GM12878 (cell line): Measurements from ENCODE around the gene GH1. TPM values are rescaled to one million over a fixed set of nuclear protein-coding genes. Genes with fewer than 3 reads are reported as not detected.

Source experiments
- ATAC-seq: fragments of 200-7000 bp; cut with Tn5 transposase; 3 replicates; pipeline ENCODE4 v1.9.1; 2020; ENCODE audit warnings: mild to moderate bottlenecking, moderate library complexity
- BruUV-seq: library from RNA; stranded (reverse); fragments of 400-500 nt; replicated peaks from 2 replicates; lab custom pipeline; 2021; lab: Mats Ljungman, UMichigan
- CTCF ChIA-PET: fragments of 300-600 bp; sonication (Branson Sonifier 250); formaldehyde crosslinking; extraction: SDS; loops from one replicate; lab custom pipeline; 2021; ENCODE audit warnings: inconsistent platforms; lab: Yijun Ruan, JAX
- POLR2A ChIA-PET: fragments of 350-600 bp; formaldehyde crosslinking; extraction: SDS; loops from one replicate; lab custom pipeline; 2021; ENCODE audit warnings: inconsistent platforms; lab: Charles Lee
- RAD21 ChIA-PET: fragments of 300-600 bp; sonication (Branson Sonifier 250); formaldehyde crosslinking; loops from one replicate; lab custom pipeline; 2023; ENCODE audit warnings: antibody characterized with exemption; ENCODE audit not compliant: unreplicated experiment; lab: Charles Lee
- SMC1A ChIA-PET: fragments of 300-600 bp; sonication (Branson Sonifier 250); formaldehyde crosslinking; loops from one replicate; lab custom pipeline; 2023; ENCODE audit not compliant: unreplicated experiment, uncharacterized antibody; lab: Charles Lee
- DNase-seq: peaks from one replicate; pipeline ENCODE4 v3.0.0-alpha.2; 2011; ENCODE audit warnings: low read depth, low spot score
- FAIRE-seq: peaks from 3 replicates; lab custom pipeline; 2011; peaks lifted over from hg19 to GRCh38; lab: Jason Lieb, UNC
- H2AFZ ChIP-seq: 2 replicates; pipeline ENCODE4 v1.6.0; 2011; ENCODE audit warnings: low read depth, low read length, control low read depth; ENCODE audit not compliant: control insufficient read depth
- H3K27ac ChIP-seq: 2 replicates; pipeline ENCODE4 v1.5.1; 2011; ENCODE audit warnings: control low read depth; ENCODE audit not compliant: control insufficient read depth, insufficient read depth
- H3K27me3 ChIP-seq, 2 experiments: replicated peaks in 1 of 2; 2 replicates each; pipeline versions ENCODE4 v1.6.0 to v1.6.1; 2011; ENCODE audit warnings: low read length in 1 of 2; ENCODE audit not compliant: control insufficient read depth in 2 of 2, insufficient read depth in 2 of 2
- H3K36me3 ChIP-seq, 2 experiments: 2 replicates each; pipeline ENCODE4 v1.5.1; 2011; ENCODE audit warnings: low read length in 1 of 2; ENCODE audit not compliant: control insufficient read depth in 2 of 2, insufficient read depth in 2 of 2
- H3K4me1 ChIP-seq: 2 replicates; pipeline ENCODE4 v1.6.1; 2011; ENCODE audit warnings: mild to moderate bottlenecking, low read length, moderate library complexity, mixed read lengths; ENCODE audit not compliant: control insufficient read depth, insufficient read depth
- H3K4me2 ChIP-seq: 2 replicates; pipeline ENCODE4 v1.6.0; 2011; ENCODE audit warnings: control low read depth; ENCODE audit not compliant: control insufficient read depth, insufficient read depth
- H3K4me3 ChIP-seq: fragments of 200-600 bp; sonication (generic); 2 replicates; pipeline ENCODE4 v1.5.1; 2016
- H3K79me2 ChIP-seq: 2 replicates; pipeline ENCODE4 v1.6.0; 2011; ENCODE audit warnings: low read length; ENCODE audit not compliant: control insufficient read depth, insufficient read depth
- H3K9ac ChIP-seq: 2 replicates; pipeline ENCODE4 v1.8.0; 2011; ENCODE audit warnings: low read length, control low read depth, mixed read lengths; ENCODE audit not compliant: control insufficient read depth, insufficient read depth
- H3K9me3 ChIP-seq: replicated peaks from 3 replicates; pipeline ENCODE4 v1.5.1; 2011; ENCODE audit warnings: mild to moderate bottlenecking, low read length; ENCODE audit not compliant: control insufficient read depth, insufficient read depth
- H4K20me1 ChIP-seq: 2 replicates; pipeline ENCODE4 v1.6.0; 2011; ENCODE audit not compliant: control insufficient read depth, insufficient read depth
- ATF7 ChIP-seq: fragments of 450-650 bp; IDR thresholded peaks from 2 replicates; pipeline ENCODE4 v1.6.1; 2016; ENCODE audit warnings: low read depth, mild to moderate bottlenecking
- CEBPZ ChIP-seq: fragments of 150-350 bp; IDR thresholded peaks from 2 replicates; pipeline ENCODE4 v1.6.1; 2016; ENCODE audit warnings: low read depth, low read length
- IRF4 ChIP-seq: IDR thresholded peaks from 2 replicates; pipeline ENCODE4 v1.6.1; 2011; ENCODE audit warnings: low read depth, low read length
- NBN ChIP-seq: fragments of 450-650 bp; IDR thresholded peaks from 2 replicates; pipeline ENCODE4 v1.6.1; 2016
- RELA ChIP-seq: fragments of 450-650 bp; IDR thresholded peaks from 2 replicates; pipeline ENCODE4 v1.8.0; 2014; ENCODE audit warnings: borderline replicate concordance; ENCODE audit not compliant: partially characterized antibody
- REST ChIP-seq: IDR thresholded peaks from 2 replicates; pipeline ENCODE4 v1.6.1; 2012; ENCODE audit warnings: mild to moderate bottlenecking, low read depth, low read length
- RUNX3 ChIP-seq: IDR thresholded peaks from 2 replicates; pipeline ENCODE4 v1.6.1; 2012; ENCODE audit warnings: low read length, inconsistent platforms
- SKIL ChIP-seq: fragments of 450-650 bp; IDR thresholded peaks from 2 replicates; pipeline ENCODE4 v1.6.1; 2017; ENCODE audit warnings: mild to moderate bottlenecking, low read depth, inconsistent platforms; ENCODE audit not compliant: poor library complexity, severe bottlenecking
- SMARCA5 ChIP-seq: fragments of 450-650 bp; IDR thresholded peaks from 2 replicates; pipeline ENCODE4 v1.6.1; 2017; ENCODE audit warnings: mild to moderate bottlenecking
- YY1 ChIP-seq: IDR thresholded peaks from 2 replicates; pipeline ENCODE4 v1.6.1; 2011; ENCODE audit warnings: low read depth, mild to moderate bottlenecking, low read length
- WGBS: methylation state at CpG from one replicate; pipeline ENCODE4 v1.1.6; 2016; ENCODE audit warnings: low lambda C conversion rate; ENCODE audit not compliant: insufficient replicate concordance, insufficient coverage; ENCODE audit errors: missing lambda C conversion rate; 5-methylcytosine and 5-hydroxymethylcytosine counted together
- in situ Hi-C: fragments of 300-500 bp; cut with MboI; formaldehyde crosslinking; loops from 9 replicates; pipeline ENCODE4 v1.14.3; 2018; ENCODE audit warnings: mixed read lengths
- intact Hi-C: fragments of 100-400 bp; cut with micrococcal nuclease; formaldehyde crosslinking; loops from one replicate; pipeline ENCODE4 v1.14.2; 2022; ENCODE audit not compliant: unreplicated experiment
- polyA plus RNA-seq, 11 experiments: library from polyadenylated mRNA; depleted of rRNA in 4 of 11; unstranded in 6 of 11; stranded (reverse) in 5 of 11; fragments of >200 nt; fragmentation: Nextera tagmentation in 4 of 11; fragmentation: Illumina TruSeq in 1 of 11; extraction: Ambion mirVana in 4 of 11; extraction: Trizol in 1 of 11; gene quantifications; 1 replicate in 1 of 11; 2 replicates in 10 of 11; pipeline versions ENCODE4 v1.2.1 to v1.2.3, GENCODE V29; 2011 to 2016; ENCODE audit warnings: inconsistent platforms in 2 of 11, missing spikeins in 2 of 11, low read depth in 1 of 11
- total RNA-seq, 4 experiments: library from RNA; depleted of rRNA in 3 of 4; stranded (reverse); fragments of >200 nt in 3 of 4; fragmentation: Illumina TruSeq in 1 of 4; extraction: Trizol in 1 of 4; gene quantifications; 2 replicates each; pipeline versions ENCODE4 v1.2.1 to v1.2.3, GENCODE V29; 2013 to 2021

GH1 gene
- total and polyA plus RNA-seq, 10 of the 15 experiments (the other 5 are each of a cell fraction or from before 2014, with no cell fraction given) = 0.13 to 0.42 TPM; not detected in 8

- in situ Hi-C loops = no loop called here
- peak overlapping the region; percentile 39; the same call in 1 of the 2 replicates for H3K4me3 ChIP-seq
- TF ChIP-seq REST = no peak
- peak; percentile 66 for TF ChIP-seq SMARCA5
- peak; percentile 43; the same call in 1 of the 2 replicates for TF ChIP-seq NBN
- no peak for TF ChIP-seq CEBPZ
- peak; percentile 21; the same call in 1 of the 2 replicates for TF ChIP-seq ATF7
- no peak for TF ChIP-seq RELA
- no peak for TF ChIP-seq IRF4
- TF ChIP-seq SKIL = peak; percentile 27
- TF ChIP-seq YY1 = peak; percentile 52; the same call in 1 of the 2 replicates
- peak; percentile 47 for TF ChIP-seq RUNX3
Measured at GRCh38 chr17:63946440-63947363, 28.1 kb upstream of the GH1 start.

More at GRCh38 chr17:63946440-63947363, 28.1 kb upstream of the GH1 start:
- H3K4me1 ChIP-seq = peaks cover 18% of the 10 kb centered on the region
- H4K20me1 ChIP-seq = no peaks in the 10 kb centered on the region
- FAIRE-seq = peak; percentile 95
- 6% methylated on average over 17 of the region's 20 CpGs for WGBS
- peak overlapping the region; percentile 64; the same call in 1 of the 2 replicates for H3K9ac ChIP-seq
- H3K9me3 ChIP-seq = no peaks in the 10 kb centered on the region; the same call in 2 of the 3 replicates
- no peak for DNase-seq
- H3K27me3 ChIP-seq = no peaks in the 10 kb centered on the region
- ChIA-PET CTCF (interaction anchor here (0.5 to 3.1 kb wide), 47 partner anchors 9 to 503 kb away, joined by 3 to 481 read pairs (median 6); partner anchors contain the start of genes CD79B, CSHL1, ERN1 and GH1), SMC1A (interaction anchor here (0.6 to 3.1 kb wide), 25 partner anchors 8 to 190 kb away, joined by 3 to 248 read pairs (median 7); partner anchors contain the start of genes CD79B, CSHL1, GH1 and ICAM2), RAD21 (interaction anchor here (0.6 to 3.1 kb wide), 31 partner anchors 8 to 333 kb away, joined by 3 to 288 read pairs (median 5); partner anchors contain the start of genes CD79B, CSHL1, ERN1 and GH1), POLR2A (interaction anchor here (0.8 to 2.5 kb wide), 16 partner anchors 11 to 184 kb away, joined by 3 to 68 read pairs (median 5); partner anchors contain the start of genes CD79B, GH1 and ICAM2)
- ATAC-seq = peak; percentile 92
- intact Hi-C loops = loop anchor here (1.0 kb wide), 1 partner anchor 27 kb away; no protein-coding TSS in a partner anchor
- H3K27ac ChIP-seq = peak overlapping the region; percentile 86
- BruUV-seq = no TSS peak
- H3K79me2 ChIP-seq = no peaks in the 10 kb centered on the region
- H3K4me2 ChIP-seq = peak overlapping the region; percentile 89
- no peaks in the 10 kb centered on the region for H3K36me3 ChIP-seq
- H2AFZ ChIP-seq = peak overlapping the region; percentile 98
